Measurements from ENCODE around the gene AARSD1.
"Not testable (repeated sequence)": the region's sequence is repeated elsewhere in the genome, so short reads cannot be mapped to it uniquely, and the experiment has no call there.

Gene AARSD1

DNA sequence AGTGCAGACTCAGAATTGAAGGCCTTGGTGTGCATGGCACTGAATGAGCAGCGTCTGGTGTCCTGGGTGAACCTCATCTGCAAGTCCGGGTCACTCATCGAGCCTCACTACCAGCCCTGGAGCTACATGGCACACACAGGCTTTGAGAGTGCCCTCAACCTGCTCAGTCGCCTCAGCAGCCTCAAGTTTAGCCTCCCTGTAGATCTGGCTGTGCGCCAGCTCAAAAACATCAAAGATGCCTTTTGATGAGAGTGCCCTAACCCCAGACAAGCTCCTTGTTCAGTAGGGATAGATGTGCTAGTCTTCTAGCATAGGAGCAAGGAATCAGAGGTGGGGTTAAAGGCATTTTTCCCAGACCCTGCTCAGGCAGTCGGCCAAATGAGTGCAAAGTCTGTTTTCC, 27.2 kb upstream of the AARSD1 start:
- ATAC-seq (no peak), DNase-seq (no peak)
- peaks cover 44% of the 10 kb centered on the region for H3K36me3 Mint-ChIP-seq (ENCODE audit: low read depth)
- H3K4me3 Mint-ChIP-seq, result no peak overlapping the region
- no peaks in the 10 kb centered on the region for H3K27me3 Mint-ChIP-seq
- H3K4me1 Mint-ChIP-seq, result no peaks in the 10 kb centered on the region
- H3K27ac Mint-ChIP-seq, result no peak overlapping the region
- no peaks in the 10 kb centered on the region for H3K9me3 Mint-ChIP-seq

DNA sequence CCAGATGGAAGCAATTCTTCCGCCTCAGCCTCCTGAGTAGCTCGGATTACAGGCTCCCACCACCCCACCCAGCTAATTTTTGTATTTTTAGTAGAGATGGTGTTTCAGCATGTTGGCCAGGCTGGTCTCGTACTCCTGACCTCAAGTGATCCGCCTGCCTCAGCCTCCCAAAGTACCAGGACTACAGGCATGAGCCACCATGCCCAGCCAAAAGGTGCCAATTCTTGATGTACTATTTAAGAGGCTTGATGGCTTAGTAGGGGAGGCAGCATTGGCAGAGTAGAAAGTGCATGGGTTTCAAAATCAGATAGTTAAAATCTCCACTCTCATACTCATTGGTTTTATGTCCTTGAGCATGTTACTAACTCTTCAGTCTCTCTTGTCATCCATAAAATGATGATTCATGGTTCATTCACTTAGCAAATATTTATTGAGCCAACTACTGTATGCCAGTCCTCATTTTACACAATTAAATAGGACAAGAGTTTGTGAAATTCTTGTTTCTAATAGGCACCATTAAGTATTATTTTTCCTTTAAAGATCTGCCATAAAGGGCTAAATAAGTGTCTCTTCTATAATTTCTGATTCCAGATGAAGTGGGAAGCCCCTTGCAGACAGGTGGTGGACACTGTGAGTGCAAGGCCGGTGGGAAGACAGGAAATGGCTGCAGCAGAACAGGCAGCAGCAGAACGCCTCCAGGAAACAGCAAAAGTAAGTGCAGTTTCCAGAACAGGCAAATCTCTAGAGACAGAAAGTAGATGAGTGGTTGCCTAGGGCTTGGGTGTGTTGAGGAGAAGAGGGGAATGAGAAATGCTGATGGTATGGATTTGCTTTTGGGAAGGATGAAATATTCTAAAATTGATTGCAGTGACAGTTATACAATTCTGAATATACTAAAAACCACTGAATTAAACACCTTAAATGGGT, 25.7 kb upstream of the AARSD1 start:
- no peak overlapping the region for H3K4me3 Mint-ChIP-seq
- peaks cover 52% of the 10 kb centered on the region for H3K36me3 Mint-ChIP-seq (ENCODE audit: low read depth)
- ATAC-seq (no peak), DNase-seq (no peak)
- no peaks in the 10 kb centered on the region for H3K27me3 Mint-ChIP-seq
- peaks cover 5% of the 10 kb centered on the region for H3K4me1 Mint-ChIP-seq
- H3K27ac Mint-ChIP-seq, result no peak overlapping the region
- H3K9me3 Mint-ChIP-seq, result no peaks in the 10 kb centered on the region

DNA sequence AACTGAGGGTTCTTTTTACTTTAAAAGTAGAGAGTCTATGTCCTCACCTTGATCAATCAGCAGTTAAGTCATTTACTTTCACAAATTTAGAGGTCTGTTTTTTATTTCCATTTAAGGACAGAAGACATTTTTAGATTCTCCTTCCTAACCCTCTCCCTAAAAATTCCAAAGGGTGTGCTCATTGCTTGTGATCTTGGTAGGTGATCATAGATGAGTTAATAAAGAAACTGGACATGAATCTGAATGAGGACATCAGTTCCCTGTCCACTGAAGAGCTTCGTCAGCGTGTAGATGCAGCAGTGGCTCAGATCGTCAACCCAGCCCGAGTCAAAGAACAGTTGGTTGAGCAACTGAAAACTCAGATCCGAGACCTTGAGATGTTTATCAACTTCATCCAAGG, 24.9 kb upstream of the AARSD1 start:
- Mint-ChIP-seq H3K4me1 (peaks cover 9% of the 10 kb centered on the region), H3K4me3 (no peak overlapping the region), H3K27me3 (no peaks in the 10 kb centered on the region), H3K36me3 (ENCODE audit: low read depth) (peaks cover 58% of the 10 kb centered on the region), H3K9me3 (no peaks in the 10 kb centered on the region), H3K27ac (no peak overlapping the region)
- DNase-seq (no peak), ATAC-seq (no peak)

DNA sequence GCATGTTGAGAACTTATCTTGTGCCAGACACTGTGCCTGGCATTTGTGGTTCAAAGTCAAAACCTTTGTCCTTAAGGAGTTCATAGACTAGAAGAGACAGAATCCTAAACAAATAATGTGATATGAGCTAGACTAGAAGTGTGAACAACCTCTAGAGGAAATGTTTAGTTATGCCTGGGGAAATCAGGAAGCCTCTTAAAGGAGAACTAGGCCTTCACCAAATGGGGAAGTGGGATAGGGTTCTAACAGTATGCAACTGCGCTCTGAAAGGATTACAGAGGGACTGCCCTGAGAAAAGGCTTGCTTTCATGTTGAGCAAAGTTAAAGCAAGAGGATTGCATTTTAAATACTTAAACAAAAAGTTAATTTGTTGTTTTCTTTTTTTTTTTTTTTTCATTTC, 21.0 kb upstream of the AARSD1 start:
- no peak for DNase-seq
- Mint-ChIP-seq H3K27ac (no peak overlapping the region), H3K4me1 (peaks cover 27% of the 10 kb centered on the region), H3K9me3 (no peaks in the 10 kb centered on the region), H3K4me3 (no peak overlapping the region), H3K36me3 (ENCODE audit: low read depth) (peaks cover 48% of the 10 kb centered on the region), H3K27me3 (no peaks in the 10 kb centered on the region)
- no peak for ATAC-seq

DNA sequence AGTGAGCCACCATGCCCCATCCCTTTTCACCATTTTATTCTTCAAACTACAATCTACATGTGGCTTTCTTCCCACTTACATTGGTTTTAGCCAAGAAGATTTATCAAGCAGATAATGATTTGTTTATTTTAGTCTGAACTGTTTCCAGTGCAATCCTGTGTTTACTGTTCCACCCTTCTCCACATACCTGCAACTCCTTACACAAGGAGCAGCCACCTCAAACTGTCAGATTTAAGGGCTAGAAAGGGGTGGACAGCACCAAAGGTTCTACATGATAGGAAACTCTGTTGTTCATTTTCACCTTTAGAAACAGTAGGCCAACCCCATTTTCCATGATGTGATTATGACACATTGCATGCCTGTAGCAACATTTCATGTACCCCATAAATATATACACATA, 18.0 kb upstream of the AARSD1 start:
- ATAC-seq (no peak), DNase-seq (no peak)
- no peaks in the 10 kb centered on the region for H3K27me3 Mint-ChIP-seq
- H3K27ac Mint-ChIP-seq, result peak overlapping the region; percentile 75
- H3K4me1 Mint-ChIP-seq, result peaks cover 40% of the 10 kb centered on the region
- H3K4me3 Mint-ChIP-seq, result peak overlapping the region; percentile 96
- peaks cover 25% of the 10 kb centered on the region for H3K36me3 Mint-ChIP-seq (ENCODE audit: low read depth)
- no peaks in the 10 kb centered on the region for H3K9me3 Mint-ChIP-seq

DNA sequence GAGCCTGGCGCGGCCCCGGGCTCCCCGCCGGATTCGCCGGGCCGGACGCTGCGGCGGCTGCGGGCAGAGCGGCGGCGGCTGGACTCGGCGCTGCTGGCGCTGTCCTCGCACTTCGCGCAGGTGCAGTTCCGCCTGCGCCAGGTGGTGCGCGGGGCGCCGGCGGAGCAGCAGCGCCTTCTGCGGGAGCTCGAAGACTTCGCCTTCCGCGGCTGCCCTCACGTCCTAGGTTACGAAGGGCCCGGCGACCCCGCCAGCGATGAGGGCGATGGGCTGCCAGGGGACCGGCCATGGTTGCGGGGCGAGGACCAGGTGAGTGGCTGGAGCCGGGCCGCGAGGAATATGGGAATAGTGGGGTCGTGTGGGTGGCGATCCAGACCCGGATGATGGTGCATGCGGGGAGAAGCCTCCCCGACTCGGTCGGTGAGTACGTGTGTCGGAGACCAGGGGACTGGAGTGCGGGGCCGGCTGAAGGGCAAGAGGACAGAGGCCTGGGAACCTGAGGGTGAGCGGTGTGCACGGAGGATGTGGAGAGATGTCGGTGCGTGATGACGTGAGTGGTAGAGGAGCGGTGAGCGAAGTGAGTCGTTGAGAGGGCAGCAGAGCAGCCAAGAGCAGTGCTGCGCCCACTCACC, 16.6 kb upstream of the AARSD1 start:
- DNase-seq (peak; percentile 79), ATAC-seq (peak; percentile 86)
- Mint-ChIP-seq H3K27me3 (no peaks in the 10 kb centered on the region), H3K4me1 (peaks cover 40% of the 10 kb centered on the region), H3K36me3 (ENCODE audit: low read depth) (peaks cover 25% of the 10 kb centered on the region), H3K27ac (peak overlapping the region; percentile 97), H3K4me3 (peak overlapping the region; percentile 96), H3K9me3 (no peaks in the 10 kb centered on the region)

DNA sequence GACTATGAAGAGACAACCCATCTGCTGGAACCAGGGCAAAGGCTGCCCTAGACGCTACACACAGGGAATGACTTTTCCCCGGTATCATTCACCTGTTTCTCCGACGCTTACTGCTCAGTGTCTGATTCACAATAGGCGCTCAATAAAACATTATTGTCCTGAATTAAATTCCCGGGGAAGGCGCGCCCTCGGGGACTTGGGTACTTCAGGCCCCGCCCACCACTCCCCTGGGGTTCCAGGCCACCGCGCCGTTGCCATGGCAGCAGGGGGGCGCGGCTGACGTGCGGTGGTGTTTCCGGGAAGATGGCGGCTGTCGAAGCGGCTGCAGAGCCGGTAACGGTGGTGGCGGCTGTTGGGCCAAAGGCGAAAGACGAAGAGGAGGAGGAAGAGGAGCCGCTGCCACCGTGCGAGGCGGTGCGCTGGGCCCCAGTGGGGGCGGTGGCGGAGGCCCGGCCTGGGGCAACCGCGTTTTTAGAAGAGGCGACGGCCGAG, 16.1 kb upstream of the AARSD1 start, which contains the start of gene RUNDC1:
Gene RUNDC1 (plus strand): TSS at position 292 of the 492 bp plus-strand sequence. CDS start 12 bp downstream, at position 304.
- ATAC-seq (peak; percentile 79), DNase-seq (peak; percentile 95)
- no peaks in the 10 kb centered on the region for H3K9me3 Mint-ChIP-seq
- H3K4me1 Mint-ChIP-seq, result peaks cover 38% of the 10 kb centered on the region
- H3K27ac Mint-ChIP-seq, result peak within 1 kb of the TSS; percentile 97
- peak within 1 kb of the TSS; percentile 96 for H3K4me3 Mint-ChIP-seq
- no peaks in the 10 kb centered on the region for H3K27me3 Mint-ChIP-seq
- H3K36me3 Mint-ChIP-seq (ENCODE audit: low read depth), result peaks cover 20% of the 10 kb centered on the region

DNA sequence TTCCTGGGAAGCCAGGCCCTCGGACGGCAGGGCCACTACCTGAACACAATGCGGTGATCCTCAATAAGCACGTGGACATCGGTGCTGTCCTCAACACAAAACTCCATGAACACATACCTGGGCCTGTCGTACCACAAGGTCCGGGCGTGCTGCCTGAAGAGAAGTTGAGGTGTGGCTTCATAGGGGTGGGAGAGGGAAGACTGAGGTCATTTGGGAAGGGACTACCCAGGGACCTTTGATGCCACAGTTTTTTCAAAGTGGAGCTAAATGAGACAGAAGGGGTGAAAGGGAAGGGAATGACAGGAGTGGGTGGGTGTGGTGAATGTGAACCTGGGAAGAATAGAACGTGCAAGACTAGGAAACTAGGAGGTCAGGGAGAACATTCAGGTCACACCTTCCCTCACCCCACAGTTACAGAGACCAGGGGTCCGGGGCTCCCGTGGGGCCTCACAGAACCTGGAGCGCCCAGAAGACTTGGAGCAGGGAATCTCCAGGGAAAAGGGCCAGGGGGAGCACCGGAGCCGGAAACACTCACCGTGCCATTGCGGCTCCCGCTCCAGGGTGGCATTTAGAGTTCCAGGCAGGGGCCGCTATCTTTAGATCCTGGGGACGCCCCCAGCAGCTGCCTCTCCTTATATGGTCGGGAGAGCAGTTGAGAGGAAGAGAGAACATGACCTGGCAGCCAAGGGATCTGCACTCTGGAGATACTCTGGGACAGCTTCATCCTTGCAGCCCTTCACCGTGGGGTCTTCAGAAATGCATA, 15.4 kb upstream of the AARSD1 start, which contains the start of gene PTGES3L:
Gene PTGES3L (minus strand): TSS at position 570 of the 763 bp plus-strand sequence. CDS start 27 bp downstream, at position 543.
- DNase-seq (peak; percentile 58), ATAC-seq (peak; percentile 68)
- H3K36me3 Mint-ChIP-seq (ENCODE audit: low read depth), result peaks cover 14% of the 10 kb centered on the region
- peaks cover 34% of the 10 kb centered on the region for H3K4me1 Mint-ChIP-seq
- H3K27me3 Mint-ChIP-seq, result no peaks in the 10 kb centered on the region
- peak within 1 kb of the TSS; percentile 96 for H3K4me3 Mint-ChIP-seq
- H3K9me3 Mint-ChIP-seq, result no peaks in the 10 kb centered on the region
- peak within 1 kb of the TSS; percentile 97 for H3K27ac Mint-ChIP-seq

DNA sequence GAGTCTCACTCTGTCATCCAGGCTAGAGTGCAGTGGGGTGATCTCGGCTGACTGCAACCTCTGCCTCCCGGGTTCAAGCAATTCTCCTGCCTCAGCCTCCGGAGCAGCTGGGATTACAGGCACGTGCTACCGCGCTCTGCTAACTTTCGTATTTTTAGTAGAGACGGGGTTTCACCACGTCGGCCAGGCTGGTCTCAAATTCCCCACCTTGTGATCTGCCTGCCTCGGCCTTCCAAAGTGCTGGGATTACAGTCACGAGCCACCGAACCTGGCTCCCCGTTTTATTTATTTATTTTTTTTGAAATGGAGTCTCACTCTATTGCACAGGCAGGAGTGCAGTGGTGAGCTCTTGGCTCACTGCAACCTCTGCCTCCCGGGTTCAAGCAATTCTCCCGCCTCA, 11.4 kb upstream of the AARSD1 start:
- H3K4me3 Mint-ChIP-seq; DNase-seq; H3K36me3 Mint-ChIP-seq (ENCODE audit: low read depth); H3K27ac Mint-ChIP-seq; H3K27me3 Mint-ChIP-seq; H3K9me3 Mint-ChIP-seq; ATAC-seq: not testable (repeated sequence)
- H3K4me1 Mint-ChIP-seq, result peaks cover 12% of the 10 kb centered on the region

DNA sequence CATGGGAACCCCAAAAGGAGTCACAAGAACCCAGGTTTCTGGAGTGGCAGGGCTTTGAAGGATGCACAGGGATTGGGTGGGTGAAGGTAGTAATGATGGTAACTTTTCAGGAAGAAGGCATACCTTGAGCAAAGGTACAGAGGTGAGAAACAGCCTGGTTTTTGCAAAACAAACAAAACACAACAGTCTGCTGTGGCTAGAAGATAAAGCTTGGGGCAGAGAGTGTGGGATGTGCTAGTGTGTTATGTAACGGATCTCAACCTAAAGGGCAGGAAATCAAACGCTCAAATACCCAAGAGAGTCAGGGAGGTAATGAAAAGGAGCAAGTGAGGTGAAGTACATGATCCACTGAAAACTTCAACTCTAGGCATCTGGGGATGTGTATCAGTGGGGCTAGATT, 11.0 kb upstream of the AARSD1 start:
- Mint-ChIP-seq H3K27ac (no peak overlapping the region), H3K36me3 (ENCODE audit: low read depth) (no peaks in the 10 kb centered on the region), H3K9me3 (no peaks in the 10 kb centered on the region), H3K27me3 (no peaks in the 10 kb centered on the region), H3K4me1 (peaks cover 12% of the 10 kb centered on the region), H3K4me3 (no peak overlapping the region)
- ATAC-seq (no peak), DNase-seq (no peak)

DNA sequence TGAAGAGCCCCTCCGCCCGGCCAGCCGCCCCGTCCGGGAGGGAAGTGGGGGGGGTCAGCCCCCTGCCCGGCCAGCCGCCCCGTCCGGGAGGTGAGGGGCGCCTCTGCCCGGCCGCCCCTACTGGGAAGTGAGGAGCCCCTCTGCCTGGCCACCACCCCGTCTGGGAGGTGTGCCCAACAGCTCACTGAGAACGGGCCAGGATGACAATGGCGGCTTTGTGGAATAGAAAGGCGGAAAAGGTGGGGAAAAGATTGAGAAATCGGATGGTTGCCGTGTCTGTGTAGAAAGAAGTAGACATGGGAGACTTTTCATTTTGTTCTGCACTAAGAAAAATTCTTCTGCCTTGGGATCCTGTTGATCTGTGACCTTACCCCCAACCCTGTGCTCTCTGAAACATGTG, 9.1 kb upstream of the AARSD1 start:
- H3K4me1 Mint-ChIP-seq; H3K36me3 Mint-ChIP-seq (ENCODE audit: low read depth); H3K9me3 Mint-ChIP-seq; H3K27me3 Mint-ChIP-seq; H3K4me3 Mint-ChIP-seq; H3K27ac Mint-ChIP-seq; ATAC-seq; DNase-seq: not testable (repeated sequence)

DNA sequence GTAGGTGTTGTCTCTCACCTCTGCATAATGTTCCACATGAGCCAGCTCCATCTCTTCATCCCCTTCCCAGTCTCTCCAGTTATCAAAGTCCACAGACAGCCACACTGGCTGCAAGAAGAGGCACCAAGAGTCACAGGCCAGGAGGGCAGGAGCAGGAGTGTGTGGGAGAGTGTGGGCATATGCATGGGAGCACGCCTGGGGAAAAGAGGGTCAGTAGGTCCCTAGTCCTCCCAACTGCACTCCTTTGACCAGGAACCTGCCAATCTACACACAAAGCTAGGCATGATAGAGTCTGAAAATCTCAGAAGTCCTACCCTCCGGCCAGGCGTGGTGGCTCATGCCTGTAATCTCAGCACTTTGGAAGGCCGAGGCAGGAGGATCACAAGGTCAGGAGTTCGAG, 7.3 kb upstream of the AARSD1 start:
- Mint-ChIP-seq H3K4me1 (no peaks in the 10 kb centered on the region), H3K9me3 (no peaks in the 10 kb centered on the region), H3K36me3 (ENCODE audit: low read depth) (no peaks in the 10 kb centered on the region), H3K27ac (no peak overlapping the region), H3K4me3 (no peak overlapping the region), H3K27me3 (no peaks in the 10 kb centered on the region)
- DNase-seq, result no peak
- ATAC-seq, result no peak

DNA sequence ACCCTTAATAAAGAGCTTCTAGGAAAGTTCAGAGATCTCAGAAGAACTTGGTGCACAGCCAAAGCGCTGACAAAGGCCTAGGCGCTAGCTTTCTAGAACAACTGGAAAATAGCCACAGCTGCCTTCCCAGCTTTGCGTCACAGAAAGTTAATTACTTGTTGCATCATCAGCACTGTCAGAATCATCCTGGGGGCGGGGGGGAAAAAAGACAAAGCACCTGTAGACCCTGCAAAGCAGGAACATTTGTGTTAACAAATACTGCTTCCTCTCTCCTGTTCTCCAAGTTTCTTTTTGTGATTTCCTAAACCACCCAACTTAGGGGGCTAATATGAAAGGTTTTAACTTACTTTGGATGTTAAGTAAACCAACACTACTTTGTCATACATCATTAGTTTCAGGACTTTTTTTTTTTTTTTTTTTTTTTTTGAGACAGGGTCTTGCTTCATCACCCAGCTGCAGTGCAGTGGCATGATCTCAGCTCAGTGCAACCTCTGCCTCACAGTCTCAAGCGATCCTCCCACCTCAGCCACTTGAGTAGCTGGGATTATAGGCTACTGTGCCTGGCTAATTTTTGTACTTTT, 4.8 kb upstream of the AARSD1 start:
- Mint-ChIP-seq H3K9me3 (no peaks in the 10 kb centered on the region), H3K36me3 (ENCODE audit: low read depth) (peaks cover 5% of the 10 kb centered on the region), H3K4me3 (no peak overlapping the region), H3K27me3 (peaks cover 3% of the 10 kb centered on the region), H3K4me1 (peaks cover 6% of the 10 kb centered on the region), H3K27ac (no peak overlapping the region)
- ATAC-seq (no peak), DNase-seq (no peak)

DNA sequence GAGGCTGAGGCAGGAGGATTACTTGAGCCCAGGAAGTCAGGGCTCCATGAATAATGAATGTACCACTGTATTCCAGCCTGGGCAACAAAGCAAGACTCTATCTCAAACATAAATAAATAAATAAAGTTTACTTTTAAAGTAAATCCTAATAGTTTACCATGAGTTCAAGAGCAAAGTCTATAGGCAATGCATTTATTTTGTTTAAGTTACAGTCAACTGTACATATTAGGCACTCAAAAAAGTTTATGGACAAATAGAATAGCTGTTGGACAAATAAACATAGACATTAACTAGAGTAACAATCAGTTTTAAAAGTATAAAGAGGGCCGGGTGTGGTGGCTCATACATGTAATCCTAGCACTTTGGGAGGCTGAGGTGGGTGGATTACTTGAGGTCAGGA, 3.7 kb upstream of the AARSD1 start:
- no peak overlapping the region for H3K4me3 Mint-ChIP-seq
- peaks cover 9% of the 10 kb centered on the region for H3K36me3 Mint-ChIP-seq (ENCODE audit: low read depth)
- no peaks in the 10 kb centered on the region for H3K9me3 Mint-ChIP-seq
- H3K27me3 Mint-ChIP-seq, result peaks cover 3% of the 10 kb centered on the region
- no peak for DNase-seq
- no peak overlapping the region for H3K27ac Mint-ChIP-seq
- no peak for ATAC-seq
- peaks cover 13% of the 10 kb centered on the region for H3K4me1 Mint-ChIP-seq
